Measurements from ENCODE around the gene COMTD1. TPM values are rescaled to one million over a fixed set of nuclear protein-coding genes. Genes with fewer than 3 reads are reported as not detected.
"Not testable (repeated sequence)": the region's sequence is repeated elsewhere in the genome, so short reads cannot be mapped to it uniquely, and the experiment has no call there.

COMTD1 gene
- total and polyA plus RNA-seq, 4 donors = 4.6 to 64.1 (median 29.4) TPM

DNA sequence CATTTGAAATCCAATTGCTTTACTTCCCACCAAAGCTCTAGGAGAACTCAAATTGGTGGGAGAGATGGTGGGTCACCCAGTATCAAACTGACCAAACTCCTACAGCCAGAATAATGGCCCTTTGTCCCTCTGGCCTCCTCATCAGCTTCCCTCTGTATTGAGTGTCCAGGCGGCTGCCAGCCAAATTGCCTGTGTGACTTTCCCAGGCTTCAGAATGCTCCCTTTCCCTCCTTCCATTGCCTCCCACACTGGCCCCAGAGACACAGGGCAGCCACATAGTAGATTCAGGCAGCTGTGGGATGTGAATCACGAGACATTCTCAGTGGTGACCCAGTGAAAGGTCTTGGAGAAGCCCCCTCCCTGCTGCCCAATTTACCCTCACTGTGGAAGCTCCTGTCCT, 37.9 kb downstream of the COMTD1 start:
- 96 to 97% methylated on average over 2 of the region's 2 CpGs for WGBS, 2 donors
- ATAC-seq (ENCODE audit: insufficient read depth, low FRiP score) = no peak
- Histone ChIP-seq H3K9ac (ENCODE audit: insufficient read depth in 1 of 2, low read length in 2 of 2) (no peak overlapping the region), H3K27ac (ENCODE audit: low read depth in 1 of 2, low read length in 1 of 2) (no peak overlapping the region), H3K9me3 (ENCODE audit: control insufficient read depth in 4 of 4, insufficient read depth in 3 of 4, low read length in 3 of 4) (no peaks in the 10 kb centered on the region), H3K27me3 (ENCODE audit: control insufficient read depth in 3 of 3, insufficient read depth in 3 of 3, low read length in 2 of 3) (no peaks in the 10 kb centered on the region), H3K4me1 (ENCODE audit: control insufficient read depth in 5 of 5, insufficient read depth in 5 of 5, low read length in 5 of 5) (peaks cover 0 to 3% (median 0%) of the 10 kb centered on the region in 5 donors), H3K36me3 (ENCODE audit: control insufficient read depth in 4 of 4, insufficient read depth in 4 of 4, low read length in 4 of 4) (peaks cover 0 to under 1% (median 0%) of the 10 kb centered on the region in 4 donors), H3K4me3 (no peak overlapping the region)
- TF ChIP-seq, protein P1, sequence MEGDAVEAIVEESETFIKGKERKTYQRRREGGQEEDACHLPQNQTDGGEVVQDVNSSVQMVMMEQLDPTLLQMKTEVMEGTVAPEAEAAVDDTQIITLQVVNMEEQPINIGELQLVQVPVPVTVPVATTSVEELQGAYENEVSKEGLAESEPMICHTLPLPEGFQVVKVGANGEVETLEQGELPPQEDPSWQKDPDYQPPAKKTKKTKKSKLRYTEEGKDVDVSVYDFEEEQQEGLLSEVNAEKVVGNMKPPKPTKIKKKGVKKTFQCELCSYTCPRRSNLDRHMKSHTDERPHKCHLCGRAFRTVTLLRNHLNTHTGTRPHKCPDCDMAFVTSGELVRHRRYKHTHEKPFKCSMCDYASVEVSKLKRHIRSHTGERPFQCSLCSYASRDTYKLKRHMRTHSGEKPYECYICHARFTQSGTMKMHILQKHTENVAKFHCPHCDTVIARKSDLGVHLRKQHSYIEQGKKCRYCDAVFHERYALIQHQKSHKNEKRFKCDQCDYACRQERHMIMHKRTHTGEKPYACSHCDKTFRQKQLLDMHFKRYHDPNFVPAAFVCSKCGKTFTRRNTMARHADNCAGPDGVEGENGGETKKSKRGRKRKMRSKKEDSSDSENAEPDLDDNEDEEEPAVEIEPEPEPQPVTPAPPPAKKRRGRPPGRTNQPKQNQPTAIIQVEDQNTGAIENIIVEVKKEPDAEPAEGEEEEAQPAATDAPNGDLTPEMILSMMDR (IDR thresholded peaks at IDR 0.05; ENCODE audit: control extremely low read depth, extremely low read depth) = no peak
- DNase-seq = no peak

DNA sequence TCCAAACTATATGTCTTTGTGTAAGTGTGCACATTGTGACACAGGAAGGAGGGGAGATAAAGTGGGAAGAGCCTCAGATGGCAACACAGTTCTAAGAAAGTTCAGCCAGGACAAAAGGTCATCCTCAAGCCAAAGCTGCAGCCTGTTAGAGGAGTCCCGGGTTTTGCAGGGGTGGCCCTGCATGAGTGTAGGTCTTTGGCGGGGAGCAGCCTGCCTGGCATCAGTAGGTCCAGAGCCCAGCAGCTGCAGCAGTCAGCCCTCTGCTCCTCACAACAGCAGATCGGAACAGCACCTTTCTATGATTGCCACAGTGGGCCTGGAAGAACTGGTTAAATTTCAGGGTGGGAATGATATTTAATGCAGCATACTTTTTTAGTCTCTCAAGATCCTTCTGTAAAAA, 38.7 kb downstream of the COMTD1 start:
- DNase-seq (no peak), ATAC-seq (ENCODE audit: insufficient read depth, low FRiP score) (no peak)
- TF ChIP-seq, protein P1 (IDR thresholded peaks at IDR 0.05; ENCODE audit: control extremely low read depth, extremely low read depth) = no peak
- 87 to 96% methylated on average over 3 of the region's 3 CpGs for WGBS, 2 donors
- Histone ChIP-seq H3K27me3 (ENCODE audit: control insufficient read depth in 3 of 3, insufficient read depth in 3 of 3, low read length in 2 of 3) (no peaks in the 10 kb centered on the region), H3K36me3 (ENCODE audit: control insufficient read depth in 4 of 4, insufficient read depth in 4 of 4, low read length in 4 of 4) (no peaks in the 10 kb centered on the region), H3K9me3 (ENCODE audit: control insufficient read depth in 4 of 4, insufficient read depth in 3 of 4, low read length in 3 of 4) (no peaks in the 10 kb centered on the region), H3K4me1 (ENCODE audit: control insufficient read depth in 5 of 5, insufficient read depth in 5 of 5, low read length in 5 of 5) (peaks cover 0 to 3% (median under 1%) of the 10 kb centered on the region in 5 donors), H3K27ac (ENCODE audit: low read depth in 1 of 2, low read length in 1 of 2) (no peak overlapping the region), H3K4me3 (no peak overlapping the region), H3K9ac (ENCODE audit: insufficient read depth in 1 of 2, low read length in 2 of 2) (no peak overlapping the region)

DNA sequence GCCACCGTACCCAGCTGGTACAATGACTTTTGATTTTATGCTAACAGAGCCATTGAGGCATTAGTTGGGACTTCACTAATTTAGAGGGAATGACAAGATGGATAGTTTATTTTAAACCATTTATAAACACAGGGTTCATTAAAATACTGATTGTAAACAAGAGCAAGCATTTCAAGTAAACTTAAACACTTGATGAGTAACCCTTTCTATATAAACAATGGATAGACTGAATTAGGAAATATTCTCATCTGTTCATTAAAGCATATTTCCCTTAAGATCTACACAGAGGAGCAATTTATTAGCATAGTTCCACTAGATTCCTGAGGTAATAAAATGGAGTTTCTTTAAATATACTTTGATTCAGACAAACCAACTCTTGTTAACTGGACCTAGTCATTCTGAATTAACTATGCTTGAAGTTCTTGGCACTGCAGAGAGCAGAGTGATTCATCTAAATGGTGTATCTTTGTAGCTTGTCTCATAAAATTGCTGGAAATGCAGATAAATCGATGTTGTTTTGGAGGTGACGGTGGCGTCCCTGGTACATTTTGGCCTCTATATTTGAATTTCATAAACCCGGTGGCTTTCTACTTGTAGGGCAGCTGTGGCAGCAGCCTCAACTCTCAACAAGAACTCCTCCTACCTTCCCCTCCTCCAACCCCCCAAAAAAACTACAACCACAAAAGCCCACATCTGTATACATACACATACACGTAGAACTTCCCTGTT, 40.6 kb downstream of the COMTD1 start:
- H3K9ac ChIP-seq (ENCODE audit: insufficient read depth in 1 of 2, low read length in 2 of 2) = no peak overlapping the region
- peaks cover 0 to 6% (median 4%) of the 10 kb centered on the region in 5 donors for H3K4me1 ChIP-seq (ENCODE audit: control insufficient read depth in 5 of 5, insufficient read depth in 5 of 5, low read length in 5 of 5)
- no peak overlapping the region for H3K4me3 ChIP-seq
- no peaks in the 10 kb centered on the region for H3K9me3 ChIP-seq (ENCODE audit: control insufficient read depth in 4 of 4, insufficient read depth in 3 of 4, low read length in 3 of 4)
- ATAC-seq (ENCODE audit: insufficient read depth, low FRiP score) (no peak), DNase-seq (no peak)
- H3K36me3 ChIP-seq (ENCODE audit: control insufficient read depth in 4 of 4, insufficient read depth in 4 of 4, low read length in 4 of 4) = no peaks in the 10 kb centered on the region
- H3K27me3 ChIP-seq (ENCODE audit: control insufficient read depth in 3 of 3, insufficient read depth in 3 of 3, low read length in 2 of 3) = no peaks in the 10 kb centered on the region
- no peak overlapping the region for H3K27ac ChIP-seq (ENCODE audit: low read depth in 1 of 2, low read length in 1 of 2)
- 93 to 94% methylated on average over 6 of the region's 6 CpGs for WGBS, 2 donors
- TF ChIP-seq, protein P1 (IDR thresholded peaks at IDR 0.05; ENCODE audit: control extremely low read depth, extremely low read depth) = no peak

DNA sequence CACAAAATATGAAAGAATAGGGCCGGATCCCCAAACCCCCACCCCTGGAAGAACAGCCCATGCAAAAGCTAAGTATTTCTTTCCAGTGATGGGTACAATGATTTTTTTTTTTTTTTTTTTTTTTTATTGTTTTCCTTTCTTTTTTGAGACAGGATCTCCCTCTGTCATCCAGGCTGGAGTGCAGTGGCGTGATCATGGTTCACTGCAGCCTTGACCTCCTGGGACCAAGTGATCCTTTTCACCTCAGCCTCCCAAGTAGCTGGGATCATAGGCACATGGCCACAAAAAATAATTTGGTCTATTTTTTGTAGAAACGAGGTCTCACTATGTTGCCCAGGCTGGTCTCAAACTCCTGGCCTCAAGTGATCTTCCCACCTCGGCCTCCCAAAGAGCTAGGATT, 41.1 kb downstream of the COMTD1 start:
- not testable (repeated sequence) for H3K27me3 ChIP-seq (ENCODE audit: control insufficient read depth in 3 of 3, insufficient read depth in 3 of 3, low read length in 2 of 3); ATAC-seq (ENCODE audit: insufficient read depth, low FRiP score); H3K9me3 ChIP-seq (ENCODE audit: control insufficient read depth in 4 of 4, insufficient read depth in 3 of 4, low read length in 3 of 4); H3K27ac ChIP-seq (ENCODE audit: low read depth in 1 of 2, low read length in 1 of 2); H3K36me3 ChIP-seq (ENCODE audit: control insufficient read depth in 4 of 4, insufficient read depth in 4 of 4, low read length in 4 of 4); DNase-seq; H3K4me1 ChIP-seq (ENCODE audit: control insufficient read depth in 5 of 5, insufficient read depth in 5 of 5, low read length in 5 of 5); H3K9ac ChIP-seq (ENCODE audit: insufficient read depth in 1 of 2, low read length in 2 of 2); H3K4me3 ChIP-seq
- 96 to 97% methylated on average over 4 of the region's 4 CpGs for WGBS, 2 donors
